ENCODE results near the gene NKIRAS1. TPM values are rescaled to one million over a fixed set of nuclear protein-coding genes. Genes with fewer than 3 reads are reported as not detected.
A peak's percentile ranks its signal among the peaks of the same experiment; 100 is the strongest.

Gene NKIRAS1
- total RNA-seq, 4 donors from 2014 or later, result 6.7 to 9.5 (median 9.0) TPM

DNA sequence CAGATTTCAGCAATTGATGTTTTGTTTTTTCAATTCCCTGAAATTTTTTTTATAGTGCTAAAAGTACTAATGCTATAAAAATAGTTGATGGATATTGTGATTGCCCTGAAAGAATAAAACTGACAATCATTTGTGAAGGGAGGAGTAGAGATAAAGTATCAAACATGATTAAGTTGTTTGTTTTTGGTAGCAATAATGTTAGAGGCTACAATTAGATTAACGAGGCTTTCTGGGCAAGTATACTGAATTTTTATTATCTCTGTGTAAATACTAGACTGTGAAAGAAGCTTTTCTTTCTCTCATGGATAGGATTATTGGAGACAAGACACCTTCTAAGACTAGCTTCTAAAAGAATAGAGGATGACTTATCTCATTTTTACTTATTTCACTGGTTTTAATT is 43.9 kb upstream of the NKIRAS1 start:
- Histone ChIP-seq H3K4me1 (peaks cover 10% of the 10 kb centered on the region), H3K9me3 (no peaks in the 10 kb centered on the region), H3K36me3 (peaks cover 36% of the 10 kb centered on the region), H3K4me3 (no peak overlapping the region), H3K27me3 (no peaks in the 10 kb centered on the region), H3K27ac (no peak overlapping the region)
- WGBS, result 36% methylated on average over 1 of the region's 1 CpG
- DNase-seq (ENCODE audit: low spot score in 2 of 2), result no peak
- TF ChIP-seq POLR2AphosphoS5 (IDR thresholded peaks at IDR 0.05) (no peak), CTCF (IDR thresholded peaks at IDR 0.05) (no peak), EP300 (IDR thresholded peaks at IDR 0.05) (no peak), POLR2A (IDR thresholded peaks at IDR 0.05) (no peak)

DNA sequence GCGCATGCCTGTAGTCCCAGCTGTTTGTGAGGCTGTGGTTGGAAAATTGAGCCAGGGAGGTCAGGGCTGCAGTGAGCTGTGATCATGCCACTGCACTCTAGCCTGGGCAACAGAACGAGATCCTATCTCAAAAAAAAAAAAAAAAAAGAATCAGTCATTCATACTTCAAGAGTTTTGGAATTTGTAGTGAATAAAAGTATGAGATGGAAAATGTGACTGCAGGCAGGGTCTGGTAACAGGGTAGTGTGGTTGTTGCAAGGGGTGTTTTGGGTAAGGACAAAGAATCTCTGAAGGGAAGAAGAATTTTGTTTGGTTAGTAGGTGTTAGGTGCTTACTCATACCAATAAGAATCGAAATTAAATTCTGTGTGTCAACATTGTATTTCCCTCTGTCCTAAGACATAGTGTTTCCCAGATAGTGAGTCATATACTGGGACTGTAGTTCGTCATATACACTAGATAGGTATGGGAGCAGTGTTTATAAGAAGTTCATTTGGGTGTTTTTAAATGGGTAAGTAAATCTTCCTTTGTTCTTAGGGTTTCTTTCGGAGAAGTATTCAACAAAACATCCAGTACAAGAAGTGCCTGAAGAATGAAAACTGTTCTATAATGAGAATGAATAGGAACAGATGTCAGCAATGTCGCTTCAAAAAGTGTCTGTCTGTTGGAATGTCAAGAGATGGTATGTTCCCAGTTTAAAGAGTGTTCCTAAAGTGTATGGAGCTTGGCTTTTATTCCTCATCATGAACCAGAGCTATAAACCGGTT is 42.5 kb upstream of the NKIRAS1 start:
- no peak for DNase-seq (ENCODE audit: low spot score in 2 of 2)
- TF ChIP-seq CTCF (IDR thresholded peaks at IDR 0.05), result no peak
- no peak for TF ChIP-seq EP300 (IDR thresholded peaks at IDR 0.05)
- no peak for TF ChIP-seq POLR2AphosphoS5 (IDR thresholded peaks at IDR 0.05)
- TF ChIP-seq POLR2A (IDR thresholded peaks at IDR 0.05), result no peak
- Histone ChIP-seq H3K4me1 (peaks cover 10% of the 10 kb centered on the region), H3K27me3 (no peaks in the 10 kb centered on the region), H3K36me3 (peaks cover 25% of the 10 kb centered on the region), H3K27ac (peak overlapping the region; percentile 18), H3K4me3 (no peak overlapping the region), H3K9me3 (no peaks in the 10 kb centered on the region)
- WGBS, result 66% methylated on average over 7 of the region's 7 CpGs

DNA sequence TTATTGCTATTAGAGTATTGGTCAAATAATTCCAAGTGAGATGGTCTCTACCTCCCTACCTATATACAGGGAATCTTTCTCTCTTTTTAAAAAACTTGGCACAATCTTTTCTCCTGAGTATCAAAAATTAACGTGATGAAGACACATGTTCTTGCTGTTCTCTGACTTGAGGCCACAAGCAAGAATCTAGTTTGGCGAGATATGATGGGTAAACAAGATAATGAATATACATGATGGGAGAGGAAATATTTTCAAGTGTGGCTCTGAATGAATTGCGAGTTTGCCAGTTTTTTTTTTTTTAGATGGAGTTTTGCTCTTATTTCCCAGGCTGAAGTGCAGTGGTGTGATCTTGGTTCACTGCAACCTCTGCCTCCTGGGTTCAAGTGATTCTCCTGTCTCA is 39.9 kb upstream of the NKIRAS1 start:
- TF ChIP-seq CTCF (IDR thresholded peaks at IDR 0.05), result no peak
- TF ChIP-seq EP300 (IDR thresholded peaks at IDR 0.05), result no peak
- TF ChIP-seq POLR2A (IDR thresholded peaks at IDR 0.05), result no peak
- no peak for TF ChIP-seq POLR2AphosphoS5 (IDR thresholded peaks at IDR 0.05)
- H3K27me3 ChIP-seq, result no peaks in the 10 kb centered on the region
- DNase-seq (ENCODE audit: low spot score in 2 of 2), result no peak
- H3K27ac ChIP-seq, result no peak overlapping the region
- H3K36me3 ChIP-seq, result peaks cover 14% of the 10 kb centered on the region
- peaks cover 33% of the 10 kb centered on the region for H3K4me1 ChIP-seq
- 48% methylated on average over 3 of the region's 3 CpGs for WGBS
- H3K4me3 ChIP-seq, result no peak overlapping the region
- no peaks in the 10 kb centered on the region for H3K9me3 ChIP-seq

GRCh38 chr3:23954144-23954543 is 37.4 kb upstream of the NKIRAS1 start:
- Histone ChIP-seq H3K4me1 (peaks cover 53% of the 10 kb centered on the region), H3K27ac (no peak overlapping the region), H3K9me3 (no peaks in the 10 kb centered on the region), H3K27me3 (no peaks in the 10 kb centered on the region), H3K4me3 (no peak overlapping the region), H3K36me3 (no peaks in the 10 kb centered on the region)
- TF ChIP-seq POLR2AphosphoS5 (IDR thresholded peaks at IDR 0.05), result no peak
- no peak for TF ChIP-seq CTCF (IDR thresholded peaks at IDR 0.05)
- no peak for TF ChIP-seq EP300 (IDR thresholded peaks at IDR 0.05)
- no peak for TF ChIP-seq POLR2A (IDR thresholded peaks at IDR 0.05)
- 91% methylated on average over 5 of the region's 5 CpGs for WGBS
- no peak for DNase-seq (ENCODE audit: low spot score in 2 of 2)

DNA sequence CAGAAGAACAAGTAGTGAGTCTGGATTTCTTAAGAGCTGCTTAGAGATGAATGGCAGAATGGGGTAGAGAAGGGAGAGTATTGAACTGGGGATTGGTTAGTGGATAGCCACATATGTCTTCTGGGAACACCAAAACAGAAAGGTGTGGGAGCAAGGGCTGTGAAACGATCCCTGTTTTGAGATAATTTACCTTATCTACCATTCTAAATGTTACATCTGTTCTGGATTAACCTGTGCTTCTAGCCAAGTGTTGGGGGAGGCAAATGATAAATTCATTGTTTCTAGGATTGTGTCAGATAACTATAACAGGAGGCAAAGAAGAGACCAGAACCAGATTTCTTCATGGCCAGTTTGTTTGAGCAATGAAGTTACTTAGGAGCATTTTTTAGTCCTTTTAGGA is 36.7 kb upstream of the NKIRAS1 start:
- H3K4me1 ChIP-seq, result peaks cover 53% of the 10 kb centered on the region
- 46% methylated on average over 1 of the region's 1 CpG for WGBS
- H3K9me3 ChIP-seq, result no peaks in the 10 kb centered on the region
- H3K36me3 ChIP-seq, result no peaks in the 10 kb centered on the region
- DNase-seq (ENCODE audit: low spot score in 2 of 2), result no peak
- no peaks in the 10 kb centered on the region for H3K27me3 ChIP-seq
- no peak for TF ChIP-seq POLR2AphosphoS5 (IDR thresholded peaks at IDR 0.05)
- no peak for TF ChIP-seq CTCF (IDR thresholded peaks at IDR 0.05)
- TF ChIP-seq POLR2A (IDR thresholded peaks at IDR 0.05), result no peak
- TF ChIP-seq EP300 (IDR thresholded peaks at IDR 0.05), result no peak
- H3K4me3 ChIP-seq, result no peak overlapping the region
- no peak overlapping the region for H3K27ac ChIP-seq

Measured in suprapubic skin (tissue), 4 donors.